HCT116 (cell line): ENCODE measurements around the gene TSKU. TPM values are rescaled to one million over a fixed set of nuclear protein-coding genes. Genes with fewer than 3 reads are reported as not detected.

ENCODE experiments used
- ATAC-seq: fragments of 200-7000 bp; cut with Tn5 transposase; 2 replicates; pipeline ENCODE4 v1.9.1; 2020; ENCODE audit warnings: mild to moderate bottlenecking, moderate library complexity
- BruUV-seq: library from RNA; stranded (reverse); fragments of 400-500 nt; replicated peaks from 2 replicates; lab custom pipeline; 2021; lab: Mats Ljungman, UMichigan
- CTCF ChIA-PET: fragments of 300-600 bp; sonication (Branson Sonifier 250); formaldehyde crosslinking; loops from one replicate; lab custom pipeline; 2021; ENCODE audit warnings: antibody characterized with exemption; lab: Charles Lee
- POLR2A ChIA-PET: fragments of 300-600, 350-600 bp; sonication (Branson Sonifier 250); formaldehyde crosslinking; loops from one replicate; lab custom pipeline; 2021; ENCODE audit warnings: antibody characterized with exemption; lab: Charles Lee
- RAD21 ChIA-PET, 2 experiments: fragments of 300-600 bp; sonication (Branson Sonifier 250); formaldehyde crosslinking; loops; one replicate each; lab custom pipeline; 2023; ENCODE audit warnings: low total read pairs in 2 of 2; ENCODE audit not compliant: uncharacterized antibody in 2 of 2, unreplicated experiment in 2 of 2, low non-redundant PET in 1 of 2; lab: Charles Lee
- DNase-seq: peaks from one replicate; pipeline ENCODE4 v3.0.0-alpha.2; 2010; ENCODE audit warnings: low read depth, low spot score
- H2AFZ ChIP-seq: fragments of 200-600 bp; shearing (Covaris generic), sonication (generic); 2 replicates; pipeline ENCODE4 v1.6.1; 2017; ENCODE audit warnings: low read depth, mixed run types, mixed read lengths, antibody characterized with exemption, low read length; ENCODE audit not compliant: poor library complexity, severe bottlenecking
- H3K27ac ChIP-seq: 2 replicates; pipeline ENCODE4 v1.5.1; 2012; ENCODE audit warnings: low read depth, low read length
- H3K27me3 ChIP-seq: fragments of 200-600 bp; sonication (generic); 2 replicates; pipeline ENCODE4 v1.6.1; 2016; ENCODE audit warnings: mixed run types, low read length, mixed read lengths; ENCODE audit not compliant: insufficient read depth
- H3K36me3 ChIP-seq, 2 experiments: fragments of 200-500 bp in 1 of 2; fragments of 200-600 bp in 1 of 2; sonication (Bioruptor generic) in 1 of 2; sonication (generic) in 1 of 2; 2 replicates each; pipeline versions ENCODE4 v1.5.1 to v1.6.1; 2014 to 2016; ENCODE audit warnings: low read length in 2 of 2, inconsistent platforms in 1 of 2, mixed read lengths in 1 of 2, mixed run types in 1 of 2; ENCODE audit not compliant: insufficient read depth in 2 of 2, control insufficient read depth in 1 of 2
- H3K4me1 ChIP-seq, 2 experiments: fragments of 200-600 bp in 1 of 2; sonication (generic) in 1 of 2; 2 replicates each; pipeline versions ENCODE4 v1.5.1 to v1.6.1; 2012 to 2017; ENCODE audit warnings: low read length in 2 of 2, inconsistent platforms in 1 of 2, mild to moderate bottlenecking in 1 of 2, mixed read lengths in 1 of 2, mixed run types in 1 of 2, moderate library complexity in 1 of 2; ENCODE audit not compliant: insufficient read depth in 2 of 2, control insufficient read depth in 1 of 2
- H3K4me2 ChIP-seq: fragments of 200-600 bp; sonication (generic); 2 replicates; pipeline ENCODE4 v1.6.1; 2017; ENCODE audit warnings: mixed run types, low read length, mixed read lengths
- H3K4me3 ChIP-seq, 2 experiments: fragments of 200-600 bp in 1 of 2; sonication (generic) in 1 of 2; replicated peaks in 1 of 2; 2 replicates each; pipeline ENCODE4 v1.5.1; 2011 to 2016; ENCODE audit warnings: low read length in 2 of 2, control low read depth in 1 of 2, low read depth in 1 of 2, mild to moderate bottlenecking in 1 of 2, mixed read lengths in 1 of 2, mixed run types in 1 of 2
- H3K79me2 ChIP-seq: fragments of 200-600 bp; sonication (generic); 2 replicates; pipeline ENCODE4 v1.6.1; 2017; ENCODE audit warnings: mild to moderate bottlenecking, mixed run types, low read length, moderate library complexity, mixed read lengths; ENCODE audit not compliant: insufficient read depth
- H3K9ac ChIP-seq: fragments of 200-600 bp; sonication (generic); 2 replicates; pipeline ENCODE4 v1.6.1; 2016; ENCODE audit warnings: low read length, mixed read lengths
- H3K9me2 ChIP-seq: fragments of 200-600 bp; sonication (generic), shearing (Covaris generic); 2 replicates; pipeline ENCODE4 v1.6.1; 2017; ENCODE audit warnings: mixed run types, mild to moderate bottlenecking, moderate library complexity; ENCODE audit not compliant: insufficient read depth
- H3K9me3 ChIP-seq, 2 experiments: fragments of 200-500 bp in 1 of 2; fragments of 200-600 bp in 1 of 2; sonication (Bioruptor generic) in 1 of 2; sonication (generic) in 1 of 2; 2 replicates each; pipeline ENCODE4 v1.6.1; 2014 to 2017; ENCODE audit warnings: low read length in 2 of 2, mixed read lengths in 2 of 2, inconsistent platforms in 1 of 2, low read depth in 1 of 2, mild to moderate bottlenecking in 1 of 2, mixed run types in 1 of 2, moderate library complexity in 1 of 2; ENCODE audit not compliant: control insufficient read depth in 1 of 2, insufficient read depth in 1 of 2
- H4K20me1 ChIP-seq: fragments of 200-600 bp; sonication (generic), shearing (Covaris generic); 2 replicates; pipeline ENCODE4 v1.6.1; 2017; ENCODE audit warnings: mixed run types, mild to moderate bottlenecking, moderate library complexity; ENCODE audit not compliant: insufficient read depth
- ELF1 ChIP-seq: IDR thresholded peaks from 2 replicates; pipeline ENCODE4 v1.6.1; 2012; ENCODE audit warnings: low read depth, borderline replicate concordance
- EZH2 ChIP-seq: fragments of 200-600 bp; sonication (generic); IDR thresholded peaks from 2 replicates; pipeline ENCODE4 v1.6.1; 2017; ENCODE audit warnings: antibody characterized with exemption, mixed run types
- FOSL1 ChIP-seq: IDR thresholded peaks from 2 replicates; pipeline ENCODE4 v1.6.1; 2012; ENCODE audit warnings: low read depth
- POLR2A ChIP-seq: IDR thresholded peaks from 2 replicates; pipeline ENCODE4 v1.7.0; 2011; ENCODE audit warnings: borderline replicate concordance; ENCODE audit not compliant: insufficient read depth, insufficient read length; ENCODE audit errors: extremely low read depth
- POLR2AphosphoS5 ChIP-seq: IDR thresholded peaks from 2 replicates; pipeline ENCODE4 v1.6.1; 2011; ENCODE audit warnings: mild to moderate bottlenecking, low read depth, low read length, moderate library complexity
- SP1 ChIP-seq: IDR thresholded peaks from 2 replicates; pipeline ENCODE4 v1.6.1; 2012; ENCODE audit warnings: low read depth
- ZFX ChIP-seq: fragments of 450-650 bp; IDR thresholded peaks from 2 replicates; pipeline ENCODE4 v1.6.1; 2017
- intact Hi-C: fragments of 100-400 bp; cut with micrococcal nuclease; formaldehyde crosslinking; loops from 2 replicates; pipeline ENCODE4 v1.10.0; 2022
- total RNA-seq: library from RNA; stranded (reverse); gene quantifications from one replicate; pipeline ENCODE4 v1.2.1, GENCODE V29; 2021; ENCODE audit not compliant: unreplicated experiment
- TF ChIP-seq, protein P1 (sequence below): IDR thresholded peaks from 2 replicates; pipeline ENCODE4 v1.6.1; 2011; ENCODE audit warnings: mild to moderate bottlenecking, low read length, moderate library complexity; ENCODE audit not compliant: insufficient replicate concordance; ENCODE audit errors: extremely low read depth

TSKU gene
- total RNA-seq, 1 experiment from 2014 or later: 21.9 TPM

GRCh38 chr11:76771446-76772099, 11.6 kb upstream of the TSKU start:
- intact Hi-C loops: no loop called here
- CTCF ChIA-PET: no interaction called here
- no peak overlapping the region for H3K27ac ChIP-seq

More at GRCh38 chr11:76771446-76772099, 11.6 kb upstream of the TSKU start:
- H3K9me3 ChIP-seq: peaks cover 2 to 8% of the 10 kb centered on the region in 2 experiments; a peak in 2 of 4 replicates
- no peaks in the 10 kb centered on the region for H3K9me2 ChIP-seq
- peaks cover 26 to 33% of the 10 kb centered on the region in 2 experiments; a peak in 3 of 4 replicates for H3K4me1 ChIP-seq
- ATAC-seq: no peak
- BruUV-seq: no TSS peak
- no peaks in the 10 kb centered on the region for H4K20me1 ChIP-seq
- no peak overlapping the region for H3K4me3 ChIP-seq
- H3K9ac ChIP-seq: no peak overlapping the region
- no peak for DNase-seq
- ChIA-PET RAD21 (no interaction called here), POLR2A (interaction anchor here (1.0 kb wide), 1 partner anchor 10 kb away, joined by 3 read pairs; no protein-coding TSS in a partner anchor)
- no peak overlapping the region for H2AFZ ChIP-seq
- no peaks in the 10 kb centered on the region for H3K79me2 ChIP-seq
- no peaks in the 10 kb centered on the region for H3K27me3 ChIP-seq
- TF ChIP-seq, protein P1, sequence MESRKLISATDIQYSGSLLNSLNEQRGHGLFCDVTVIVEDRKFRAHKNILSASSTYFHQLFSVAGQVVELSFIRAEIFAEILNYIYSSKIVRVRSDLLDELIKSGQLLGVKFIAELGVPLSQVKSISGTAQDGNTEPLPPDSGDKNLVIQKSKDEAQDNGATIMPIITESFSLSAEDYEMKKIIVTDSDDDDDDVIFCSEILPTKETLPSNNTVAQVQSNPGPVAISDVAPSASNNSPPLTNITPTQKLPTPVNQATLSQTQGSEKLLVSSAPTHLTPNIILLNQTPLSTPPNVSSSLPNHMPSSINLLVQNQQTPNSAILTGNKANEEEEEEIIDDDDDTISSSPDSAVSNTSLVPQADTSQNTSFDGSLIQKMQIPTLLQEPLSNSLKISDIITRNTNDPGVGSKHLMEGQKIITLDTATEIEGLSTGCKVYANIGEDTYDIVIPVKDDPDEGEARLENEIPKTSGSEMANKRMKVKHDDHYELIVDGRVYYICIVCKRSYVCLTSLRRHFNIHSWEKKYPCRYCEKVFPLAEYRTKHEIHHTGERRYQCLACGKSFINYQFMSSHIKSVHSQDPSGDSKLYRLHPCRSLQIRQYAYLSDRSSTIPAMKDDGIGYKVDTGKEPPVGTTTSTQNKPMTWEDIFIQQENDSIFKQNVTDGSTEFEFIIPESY: no peak
- TF ChIP-seq SP1 (no peak), ELF1 (no peak), POLR2A (no peak), POLR2AphosphoS5 (no peak), FOSL1 (no peak), EZH2 (no peak), ZFX (no peak)
- no peaks in the 10 kb centered on the region for H3K36me3 ChIP-seq
- no peak overlapping the region; the same call in 1 of the 2 replicates for H3K4me2 ChIP-seq
